GM19328 (cell line): ENCODE results near the gene RAPGEF6.
"Not testable (repeated sequence)": the region's sequence is repeated elsewhere in the genome, so short reads cannot be mapped to it uniquely, and the experiment has no call there.

Experiments used
- ATAC-seq: cut with Tn5 transposase; IDR thresholded peaks from one replicate; pipeline ENCODE4 v1.9.1; 2021; ENCODE audit warnings: mild to moderate bottlenecking, moderate library complexity; ENCODE audit not compliant: unreplicated experiment

The RAPGEF6 gene

DNA sequence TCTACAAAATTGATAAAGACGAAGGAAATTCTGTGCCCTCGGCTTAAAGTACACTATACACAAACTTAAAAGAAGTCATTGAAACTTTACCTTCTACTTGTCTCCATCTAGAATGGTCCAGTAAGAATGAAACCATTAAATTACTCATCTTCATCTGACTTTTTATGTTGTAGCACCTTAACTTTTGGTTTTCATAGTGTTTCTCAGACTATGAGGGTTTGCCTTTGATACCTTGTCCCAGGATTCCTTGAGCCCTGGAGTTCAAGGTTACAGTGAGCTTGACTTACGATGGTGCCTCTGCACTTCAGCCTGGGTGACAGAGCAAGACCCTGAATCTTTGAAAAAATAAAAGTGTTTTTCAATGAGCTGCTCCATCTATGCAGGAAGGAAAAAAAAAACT is 239.0 kb downstream of the RAPGEF6 start:
- ATAC-seq: peak; percentile 78

- peak; percentile 56 for ATAC-seq
These were observed 240.9 kb downstream of the RAPGEF6 start for GRCh38 chr5:131394128-131394527.

DNA sequence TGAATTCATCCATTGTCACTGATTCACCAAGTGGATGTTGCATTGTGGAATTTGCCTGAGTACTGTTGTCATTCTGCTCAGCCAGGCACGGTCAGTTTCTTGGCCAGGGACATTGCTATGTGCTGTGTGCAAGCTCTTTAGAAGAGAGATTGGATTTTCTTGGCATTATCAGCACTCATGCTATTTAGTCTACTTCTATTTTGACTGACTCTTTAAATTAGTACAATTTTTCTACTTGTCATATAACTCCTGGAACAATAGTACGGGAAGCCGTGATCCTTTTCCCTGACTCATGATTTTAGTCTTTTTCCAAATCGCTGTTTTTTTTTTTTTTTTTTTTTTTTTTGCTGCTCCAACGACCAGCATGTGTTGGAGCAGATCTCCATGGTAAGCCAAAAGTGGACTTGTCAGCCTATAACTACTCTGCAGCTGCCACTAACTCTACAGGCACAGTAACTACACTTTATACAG is 241.5 kb downstream of the RAPGEF6 start:
- no peak for ATAC-seq

DNA sequence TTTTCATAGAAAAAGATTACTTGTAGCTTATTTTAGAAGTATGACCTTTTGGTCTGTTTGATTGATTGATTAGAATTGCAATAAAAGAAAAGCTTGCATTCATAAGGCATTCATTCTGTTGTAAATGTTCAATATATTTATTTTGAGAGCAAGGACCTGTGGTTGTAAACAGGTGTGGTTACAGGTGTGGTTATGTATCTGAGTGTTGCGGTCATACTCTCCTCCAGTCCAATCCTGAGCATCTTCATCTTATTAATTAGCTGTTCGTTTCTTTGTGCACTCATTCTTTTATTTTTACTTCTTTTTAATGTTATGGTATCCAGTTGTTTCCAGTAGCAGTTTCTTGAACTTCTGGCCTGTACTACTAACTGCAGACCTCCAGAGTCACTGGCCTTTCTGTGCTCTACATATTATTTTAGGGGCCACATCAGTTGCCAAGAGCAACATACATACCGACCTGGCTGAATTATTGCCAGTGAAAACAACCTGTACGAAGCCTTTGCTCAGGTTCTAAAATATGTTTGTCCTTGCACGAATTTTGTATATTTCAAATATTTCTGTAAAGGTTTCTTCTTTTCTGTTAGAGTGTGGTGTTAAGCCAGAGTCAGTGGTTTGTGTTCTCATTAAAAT is 242.4 kb downstream of the RAPGEF6 start:
- no peak for ATAC-seq

GRCh38 chr5:131389869-131390265 is 245.2 kb downstream of the RAPGEF6 start:
- ATAC-seq: no peak

DNA sequence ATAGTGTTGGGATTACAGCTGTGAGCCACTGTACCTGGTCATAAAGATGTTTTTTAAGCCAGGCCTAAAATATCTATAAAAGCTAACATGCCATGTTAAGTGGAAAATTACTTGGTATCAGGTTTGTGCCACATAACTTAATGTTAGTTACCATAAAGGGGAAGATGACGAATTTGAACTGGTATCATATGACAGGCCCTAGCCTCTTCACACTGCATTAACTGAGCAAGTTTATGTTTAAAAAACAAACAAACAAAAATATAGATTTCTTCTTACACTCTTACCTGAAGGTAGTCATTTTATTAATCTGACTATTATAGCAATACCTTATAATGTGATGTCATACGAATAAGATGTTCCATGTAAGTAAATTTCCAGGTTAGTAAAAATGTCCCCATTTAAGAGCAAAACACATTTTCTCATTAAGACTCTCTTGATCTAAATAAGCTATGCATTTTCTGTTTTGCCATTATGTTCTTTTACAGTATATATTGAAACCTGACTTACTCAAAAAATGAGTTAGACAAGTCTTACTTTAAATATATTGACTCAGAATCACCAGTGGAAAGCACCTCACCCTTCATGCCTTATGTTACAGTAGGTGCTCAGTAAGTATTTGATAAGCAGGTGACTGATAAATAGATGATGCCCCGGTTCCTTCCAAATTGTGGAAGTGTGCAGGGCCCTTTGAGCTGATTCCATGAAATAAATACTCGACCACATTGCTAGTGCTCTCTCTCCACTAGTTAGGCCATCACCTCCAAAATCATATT is 245.7 kb downstream of the RAPGEF6 start:
- ATAC-seq: no peak

- ATAC-seq: no peak
These were observed 247.8 kb downstream of the RAPGEF6 start for GRCh38 chr5:131387255-131387654.

DNA sequence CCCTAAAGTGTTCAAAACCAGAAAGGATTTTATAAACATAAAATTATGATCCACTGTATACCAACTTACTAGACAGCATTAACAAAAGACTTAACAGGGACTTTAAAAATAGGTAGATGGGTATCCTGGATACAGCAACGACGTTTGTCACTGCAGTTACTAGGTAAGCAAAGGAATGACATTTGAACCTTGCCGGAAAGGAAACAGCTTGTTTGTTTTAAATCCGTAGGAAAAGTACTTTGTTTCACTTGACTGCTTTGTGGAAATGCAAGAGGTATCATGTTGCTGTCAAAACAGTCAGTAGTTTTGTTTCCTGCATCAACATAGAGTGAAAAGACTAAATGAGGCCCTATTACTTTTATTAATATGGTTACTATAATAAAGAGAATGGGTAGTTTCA is 248.2 kb downstream of the RAPGEF6 start:
- ATAC-seq: no peak

DNA sequence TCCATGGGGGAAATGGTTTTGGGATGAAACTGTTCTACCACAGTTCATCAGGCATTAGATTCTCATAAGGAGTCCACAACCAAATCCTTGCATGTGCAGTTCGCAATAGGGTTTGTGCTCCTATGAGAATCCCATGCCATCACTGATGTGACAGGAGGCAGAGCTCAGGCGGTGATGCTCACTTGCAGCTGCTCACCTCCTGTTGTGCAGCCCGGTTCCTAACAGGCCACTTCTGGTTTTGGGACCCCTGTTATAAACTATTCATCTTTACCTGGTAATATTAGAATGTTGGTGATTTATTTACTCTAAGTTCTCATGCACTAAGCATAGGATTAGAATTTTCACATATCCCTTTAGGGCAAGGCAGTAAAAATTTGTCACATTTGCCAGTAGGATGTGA is 248.9 kb downstream of the RAPGEF6 start:
- ATAC-seq: no peak

DNA sequence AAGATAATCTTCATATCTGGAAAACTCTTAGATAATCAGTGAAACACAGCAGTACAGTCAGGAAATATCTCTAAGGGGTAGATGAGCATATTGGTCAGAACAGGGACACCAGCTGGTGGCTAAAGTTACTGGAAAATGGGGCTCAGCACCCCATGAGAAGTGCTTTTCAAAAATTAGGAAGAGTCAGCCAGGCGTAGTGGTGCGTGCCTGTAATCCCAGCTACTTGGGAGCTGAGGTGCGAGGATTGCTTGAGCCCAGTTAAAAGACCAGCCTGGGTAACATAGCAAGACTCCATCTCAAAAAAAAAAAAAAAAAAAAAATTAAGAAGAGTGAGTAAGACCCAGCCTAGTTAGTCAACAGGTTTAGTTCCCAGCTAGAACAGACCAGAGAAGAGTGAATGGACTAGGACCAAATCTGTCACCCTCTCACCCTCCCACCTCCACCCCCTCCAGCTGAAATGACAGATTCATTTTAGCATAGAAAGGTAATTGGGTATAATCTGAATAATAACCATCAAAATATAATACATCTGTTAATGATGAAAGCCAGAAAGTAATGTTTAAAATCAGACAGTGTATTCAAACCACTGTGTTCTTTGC is 250.3 kb downstream of the RAPGEF6 start:
- ATAC-seq: no peak

- no peak for ATAC-seq
These were observed 250.9 kb downstream of the RAPGEF6 start for GRCh38 chr5:131384173-131384572.

DNA sequence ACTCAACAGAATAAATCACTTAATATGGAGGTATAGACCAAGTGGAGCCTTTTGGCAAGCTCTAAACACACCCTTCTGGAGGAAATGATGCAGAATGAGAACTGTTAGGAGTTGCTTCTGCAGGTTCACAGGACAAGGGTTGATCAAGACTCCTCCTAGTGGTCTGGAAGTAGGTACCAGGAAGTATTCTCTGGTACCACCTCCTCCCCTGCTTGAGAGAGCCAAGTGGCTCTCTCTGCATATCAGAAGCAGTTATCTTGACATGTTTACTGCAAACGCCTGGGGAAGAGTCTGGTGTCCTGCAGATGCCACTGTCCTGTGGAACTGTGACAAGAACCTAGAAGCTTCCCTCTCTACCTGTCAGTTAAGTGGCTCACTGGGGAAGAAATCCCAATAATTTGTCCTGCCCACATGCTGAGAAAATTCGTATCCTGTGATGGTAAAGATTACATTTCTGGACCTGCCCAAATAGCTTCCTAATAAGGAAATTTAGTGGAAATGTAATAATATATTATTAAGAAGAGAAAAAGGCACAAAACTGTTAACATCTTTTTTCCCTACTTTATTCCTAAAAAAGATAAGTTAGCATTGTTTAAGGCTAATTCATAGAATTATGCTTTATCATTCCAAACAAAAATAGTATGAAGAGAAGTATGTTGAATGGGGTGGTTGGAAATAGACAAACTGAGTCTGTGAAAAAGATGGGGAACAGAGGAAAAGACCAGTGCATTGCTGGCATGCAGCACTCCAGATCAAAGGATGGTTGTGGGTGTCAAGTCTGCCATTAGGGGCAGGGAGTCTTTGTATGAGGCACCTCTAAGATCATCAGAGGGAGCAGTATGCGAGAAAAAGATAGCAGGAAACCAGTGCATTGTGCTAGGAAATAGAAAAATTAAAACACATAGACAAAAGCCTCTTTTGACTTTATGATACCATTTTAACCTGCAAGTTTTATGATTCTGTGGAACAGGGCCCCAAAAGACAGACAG is 252.3 kb downstream of the RAPGEF6 start:
- ATAC-seq: peak; percentile 58

DNA sequence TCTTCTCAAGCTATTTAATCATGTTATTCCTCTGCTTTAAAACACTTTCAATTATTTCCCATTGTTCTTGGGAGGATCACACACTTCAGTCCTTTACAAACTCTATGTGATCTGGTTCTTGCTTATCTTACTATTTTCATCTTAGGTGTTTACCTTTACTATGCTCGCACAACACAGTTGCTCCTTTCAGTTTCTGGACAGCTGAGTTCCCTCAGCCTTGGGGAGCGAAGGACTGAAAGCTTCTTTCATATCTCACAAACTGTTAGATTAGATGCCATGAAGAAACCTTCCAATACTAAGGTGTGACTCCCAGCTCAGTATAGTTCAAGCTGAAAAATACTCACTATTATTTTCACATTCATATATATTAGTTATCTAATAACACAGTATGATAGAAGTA is 253.3 kb downstream of the RAPGEF6 start:
- ATAC-seq: peak; percentile 41

DNA sequence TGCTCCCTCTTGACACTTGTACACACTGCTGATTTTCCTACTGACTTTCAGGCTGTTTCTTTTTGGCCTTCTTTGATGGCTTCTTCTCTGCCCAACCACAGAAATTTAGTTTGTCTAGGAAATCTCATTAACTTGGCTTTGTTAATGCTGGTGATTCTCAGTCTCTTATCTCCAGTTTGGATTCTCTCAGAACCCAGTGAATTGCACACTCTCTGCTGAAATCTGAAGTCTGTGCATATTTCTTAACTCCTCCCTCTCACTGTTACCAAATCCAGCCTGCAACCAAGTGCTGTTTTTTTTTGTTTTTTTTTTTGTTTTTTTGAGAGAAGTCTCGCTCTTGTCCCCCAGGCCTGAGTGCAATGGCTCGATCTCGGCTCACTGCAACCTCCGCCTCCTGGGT is 254.0 kb downstream of the RAPGEF6 start:
- no peak for ATAC-seq

DNA sequence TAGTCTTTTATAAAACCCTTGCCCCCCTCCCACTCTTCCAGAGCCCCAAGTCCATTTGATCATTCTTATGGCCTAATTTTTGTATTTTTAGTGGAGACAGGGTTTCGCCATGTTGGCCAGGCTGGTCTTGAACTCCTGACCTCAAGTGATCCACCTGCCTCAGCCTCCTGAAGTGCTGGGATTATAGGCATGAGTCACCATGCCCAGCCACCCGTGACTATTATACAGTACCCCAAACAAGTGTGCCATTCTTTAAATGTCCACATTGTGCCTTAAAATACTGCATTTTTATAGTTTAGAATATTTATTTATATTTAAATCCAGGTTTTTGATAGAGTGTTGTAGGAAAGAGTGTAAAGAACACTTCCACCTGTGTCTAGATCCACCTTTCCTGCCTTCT is 254.8 kb downstream of the RAPGEF6 start:
- not testable (repeated sequence) for ATAC-seq

- ATAC-seq: peak; percentile 26
These were observed 255.3 kb downstream of the RAPGEF6 start for GRCh38 chr5:131379723-131380122.

DNA sequence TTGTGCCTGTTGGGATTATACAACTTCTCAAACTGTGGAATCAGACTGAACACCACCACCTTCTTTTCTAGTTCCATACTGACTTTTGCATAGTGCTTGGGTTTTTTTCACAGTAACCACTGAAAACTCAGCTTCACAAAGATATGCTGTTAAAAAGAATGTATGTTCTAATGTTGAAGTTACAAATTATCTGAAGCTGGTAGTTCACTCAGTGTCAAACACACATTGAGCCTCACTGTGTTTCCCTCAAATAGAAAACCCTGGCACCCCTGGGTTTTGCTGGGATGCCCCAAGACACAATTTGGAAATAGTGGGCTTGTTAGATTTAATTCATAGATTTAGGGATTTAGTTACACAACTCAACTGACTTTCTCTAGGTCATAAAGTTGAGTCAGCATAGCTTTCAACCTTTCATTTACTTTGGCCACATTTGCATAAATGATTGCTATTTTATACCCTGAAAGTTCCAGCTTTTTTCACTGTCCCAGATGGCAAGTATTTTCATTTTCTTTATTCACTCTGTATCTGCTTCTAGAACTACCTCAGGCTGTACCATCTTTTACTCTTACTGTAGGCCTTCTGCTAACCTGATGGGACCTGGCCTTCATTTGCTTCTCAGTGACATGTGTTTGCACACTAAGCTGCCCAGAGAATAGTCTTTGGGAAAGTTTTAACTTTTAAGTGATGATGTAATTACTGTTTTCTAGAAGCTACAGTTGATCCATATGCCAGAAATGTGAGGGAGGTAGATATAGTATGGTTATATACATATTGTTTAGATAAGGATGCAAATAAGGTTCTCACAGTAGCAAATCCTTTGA is 256.1 kb downstream of the RAPGEF6 start:
- ATAC-seq: no peak

GRCh38 chr5:131377785-131378325 is 257.2 kb downstream of the RAPGEF6 start:
- ATAC-seq: no peak

GRCh38 chr5:131377346-131377745 is 257.7 kb downstream of the RAPGEF6 start:
- ATAC-seq: no peak

GRCh38 chr5:131375351-131375750 is 259.7 kb downstream of the RAPGEF6 start:
- no peak for ATAC-seq
